ENCODE data around the gene GRIK4. TPM values are rescaled to one million over a fixed set of nuclear protein-coding genes. Genes with fewer than 3 reads are reported as not detected.

GRIK4 gene
- total and polyA plus RNA-seq, 9 of the 15 experiments (the other 6 are each of a cell fraction or from before 2014, with no cell fraction given), result not detected

- H3K36me3 ChIP-seq (ENCODE audit: control insufficient read depth, insufficient read depth, low read length), result no peaks in the 10 kb centered on the region
- intact Hi-C loops (cut with micrococcal nuclease), result no loop called here
- no peak overlapping the region for H3K4me3 ChIP-seq
- ChIA-PET CTCF (ENCODE audit: low intra/inter-chr PET ratio) (no interaction called here), POLR2A (no interaction called here)
- peaks cover 0 to 17% of the 10 kb centered on the region in 2 experiments; a peak in 2 of 5 replicates for H3K27me3 ChIP-seq (ENCODE audit: control insufficient read depth in 2 of 2, insufficient read depth in 2 of 2, low read length in 2 of 2)
- no TSS peak for BruUV-seq (replicated peaks)
- no peaks in the 10 kb centered on the region for H3K79me2 ChIP-seq (ENCODE audit: control insufficient read depth, insufficient read depth, low read length)
- no peak overlapping the region for H3K9ac ChIP-seq (ENCODE audit: insufficient read depth in 1 of 2, low read depth in 2 of 2, low read length in 2 of 2)
- no peak overlapping the region for H2AFZ ChIP-seq (ENCODE audit: low read depth, low read length)
- DNase-seq (ENCODE audit: extremely low read depth in 1 of 4, low spot score in 3 of 4) (no peak), FAIRE-seq (no peak), ATAC-seq (no peak)
- no peak overlapping the region for H3K4me2 ChIP-seq (ENCODE audit: insufficient read depth, low read length)
- 0% methylated on average over 7 of the region's 7 CpGs for WGBS (ENCODE audit: insufficient coverage, low coverage, missing lambda C conversion rate)
- no peak for TF ChIP-seq ZBTB5 (IDR thresholded peaks at IDR 0.05)
- H3K9me3 ChIP-seq (replicated peaks; ENCODE audit: control insufficient read depth, insufficient read depth, low read depth, low read length), result no peaks in the 10 kb centered on the region
- in situ Hi-C loops (cut with MboI), result no loop called here
- H3K27ac ChIP-seq (ENCODE audit: extremely low read depth, low read depth, low read length), result no peak overlapping the region
- peaks cover 5% of the 10 kb centered on the region; the same call in 1 of the 2 replicates for H4K20me1 ChIP-seq (replicated peaks; ENCODE audit: control insufficient read depth, insufficient read depth, low read length)
- H3K9me1 ChIP-seq (ENCODE audit: control insufficient read depth, insufficient read depth, low read length), result no peaks in the 10 kb centered on the region
- H3K4me1 ChIP-seq (replicated peaks in 1 of 2; ENCODE audit: control insufficient read depth in 2 of 2, insufficient read depth in 2 of 2, low read length in 2 of 2), result no peaks in the 10 kb centered on the region
Measured at GRCh38 chr11:120752668-120753067, 241.1 kb downstream of the GRIK4 start.

DNA sequence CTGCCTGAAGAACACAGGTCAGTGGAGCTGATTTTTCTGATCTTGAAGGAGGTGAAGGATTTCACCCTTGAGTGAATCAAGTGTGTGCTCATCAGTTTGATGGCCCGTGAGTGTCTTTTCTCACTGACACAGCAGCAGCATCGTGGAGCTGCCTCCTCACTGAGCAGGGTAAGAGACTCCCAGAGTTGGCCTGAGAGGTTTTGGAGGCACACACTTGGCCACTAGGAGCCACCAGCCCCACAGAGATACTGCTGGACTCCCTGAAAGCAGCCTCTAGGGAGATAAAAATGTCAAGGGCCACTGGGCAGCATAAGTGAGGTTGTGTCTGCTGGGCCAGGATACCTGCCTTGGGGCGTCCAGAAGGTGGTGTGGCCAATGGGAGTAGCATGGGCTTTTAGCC, 245.4 kb downstream of the GRIK4 start:
- Histone ChIP-seq H3K79me2 (ENCODE audit: control insufficient read depth, insufficient read depth, low read length) (no peaks in the 10 kb centered on the region), H3K27me3 (ENCODE audit: control insufficient read depth in 2 of 2, insufficient read depth in 2 of 2, low read length in 2 of 2) (peaks cover 0 to 6% of the 10 kb centered on the region in 2 experiments; a peak in 1 of 5 replicates), H3K27ac (ENCODE audit: extremely low read depth, low read depth, low read length) (no peak overlapping the region), H2AFZ (ENCODE audit: low read depth, low read length) (no peak overlapping the region), H3K36me3 (ENCODE audit: control insufficient read depth, insufficient read depth, low read length) (no peaks in the 10 kb centered on the region), H3K4me2 (ENCODE audit: insufficient read depth, low read length) (no peak overlapping the region), H3K4me1 (replicated peaks in 1 of 2; ENCODE audit: control insufficient read depth in 2 of 2, insufficient read depth in 2 of 2, low read length in 2 of 2) (no peaks in the 10 kb centered on the region), H3K9me3 (replicated peaks; ENCODE audit: control insufficient read depth, insufficient read depth, low read depth, low read length) (no peaks in the 10 kb centered on the region), H3K9ac (ENCODE audit: insufficient read depth in 1 of 2, low read depth in 2 of 2, low read length in 2 of 2) (no peak overlapping the region), H3K9me1 (ENCODE audit: control insufficient read depth, insufficient read depth, low read length) (no peaks in the 10 kb centered on the region), H4K20me1 (replicated peaks; ENCODE audit: control insufficient read depth, insufficient read depth, low read length) (peaks cover 5% of the 10 kb centered on the region; the same call in 1 of the 2 replicates), H3K4me3 (no peak overlapping the region)
- ATAC-seq (peak; percentile 47; the same call in 1 of the 3 replicates), DNase-seq (ENCODE audit: extremely low read depth in 1 of 4, low spot score in 3 of 4) (no peak), FAIRE-seq (no peak)
- BruUV-seq (replicated peaks), result no TSS peak
- no peak for TF ChIP-seq ZNF79 (CRISPR knock-in tag; IDR thresholded peaks at IDR 0.05; ENCODE audit: low read depth)
- no peak for TF ChIP-seq DNMT1 (IDR thresholded peaks at IDR 0.05)
- no peak for TF ChIP-seq SRSF1 (IDR thresholded peaks at IDR 0.05; ENCODE audit: low read depth, low read length)
- in situ Hi-C loops (cut with MboI), result no loop called here
- WGBS (ENCODE audit: insufficient coverage, low coverage, missing lambda C conversion rate), result 0% methylated on average over 2 of the region's 3 CpGs
- intact Hi-C loops (cut with micrococcal nuclease), result no loop called here
- POLR2A ChIA-PET, result no interaction called here
- CTCF ChIA-PET (ENCODE audit: low intra/inter-chr PET ratio), result no interaction called here

Measured in K562 (cell line).